ENCODE results near the gene PPP1R3E. TPM values are rescaled to one million over a fixed set of nuclear protein-coding genes. Genes with fewer than 3 reads are reported as not detected.

Gene PPP1R3E
- total RNA-seq, 1 donor from 2014 or later: 4.7 TPM

DNA sequence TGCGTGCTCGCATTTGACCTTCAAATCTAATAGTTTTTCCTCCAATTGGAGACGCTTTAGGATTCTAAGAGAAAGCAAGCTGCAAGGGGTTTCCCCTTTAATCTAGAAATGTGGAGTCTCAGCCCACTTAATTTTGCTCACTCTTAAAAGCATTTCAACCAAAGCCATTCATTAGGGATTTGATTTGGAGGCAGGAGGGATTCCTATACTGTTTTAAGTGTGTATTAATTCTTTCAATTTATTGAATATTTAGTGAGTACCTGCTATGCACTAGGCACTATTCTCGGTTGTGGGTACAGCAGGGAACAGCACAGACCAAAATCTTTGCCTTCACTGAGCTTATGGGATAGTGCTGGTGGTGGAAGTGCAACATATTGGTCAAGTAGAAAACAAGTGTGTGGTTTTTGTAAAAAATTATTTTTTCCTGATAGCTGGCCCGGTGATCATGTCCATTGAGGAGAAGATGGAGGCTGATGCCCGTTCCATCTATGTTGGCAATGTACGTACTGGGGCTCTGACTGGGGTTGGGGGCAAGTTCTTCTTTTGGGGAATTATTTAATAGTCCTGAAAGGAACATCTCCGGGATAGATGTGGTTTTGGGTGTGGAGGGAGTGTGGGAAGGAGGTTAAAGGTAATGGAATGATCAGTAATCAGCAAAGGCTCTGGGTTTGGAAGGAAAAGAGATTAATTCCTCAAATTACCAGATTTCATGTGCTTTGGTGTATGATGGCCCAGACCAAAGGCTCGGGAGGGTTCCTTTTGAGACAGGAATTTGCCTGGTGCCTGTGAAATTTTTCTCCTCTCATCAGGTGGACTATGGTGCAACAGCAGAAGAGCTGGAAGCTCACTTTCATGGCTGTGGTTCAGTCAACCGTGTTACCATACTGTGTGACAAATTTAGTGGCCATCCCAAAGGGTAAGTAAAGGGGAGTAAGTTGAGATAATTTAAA lies 20.2 kb upstream of the PPP1R3E start:
- no peak for DNase-seq (ENCODE audit: extremely low read depth, low read depth, low spot score)

- no peak for DNase-seq (ENCODE audit: extremely low read depth, low read depth, low spot score)
Observed at GRCh38 chr14:23321572-23322547, 19.2 kb upstream of the PPP1R3E start.

DNA sequence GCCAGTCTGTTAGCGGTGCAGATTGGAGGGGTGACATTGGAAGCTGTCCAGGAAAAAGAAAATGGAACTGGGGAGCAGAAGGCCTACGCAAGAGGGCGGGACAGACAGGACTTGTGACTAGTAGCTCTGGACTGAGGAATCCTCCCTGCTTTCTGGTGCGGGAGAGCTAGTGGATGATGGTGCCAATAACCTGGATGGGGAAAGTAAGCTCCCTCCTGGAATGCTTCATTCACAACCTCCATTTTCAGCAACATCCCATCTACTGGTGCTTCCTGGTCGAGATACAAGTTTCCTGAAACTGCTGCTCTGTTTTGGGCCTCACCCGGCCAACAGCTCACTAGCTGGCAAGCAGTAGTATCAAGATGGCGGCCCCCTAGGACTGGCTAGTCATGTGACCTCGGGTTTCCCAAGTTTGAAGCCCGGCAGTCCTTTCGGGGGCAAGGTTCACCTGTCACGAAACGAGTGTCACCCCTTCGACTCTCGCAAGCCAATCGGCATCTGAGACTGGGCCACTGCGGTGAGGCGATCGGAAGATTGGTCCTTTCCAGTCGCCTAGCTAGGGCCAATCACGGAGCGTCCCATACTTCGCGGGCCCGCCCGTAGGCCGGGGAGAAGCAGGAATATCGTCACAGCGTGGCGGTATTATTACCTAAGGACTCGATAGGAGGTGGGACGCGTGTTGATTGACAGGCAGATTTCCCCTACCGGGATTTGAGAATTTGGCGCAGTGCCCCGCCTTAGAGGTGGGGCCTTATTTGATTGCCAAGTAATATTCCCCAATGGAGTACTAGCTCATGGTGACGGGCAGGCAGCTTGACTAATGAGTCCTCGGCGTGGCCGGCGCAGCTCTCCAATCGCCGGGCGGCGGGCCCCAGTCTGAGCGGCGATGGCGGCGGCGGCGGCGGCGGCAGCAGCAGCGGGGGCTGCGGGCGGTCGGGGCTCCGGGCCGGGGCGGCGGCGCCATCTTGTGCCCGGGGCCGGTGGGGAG lies 18.2 kb upstream of the PPP1R3E start, which contains the start of gene PABPN1:
Gene PABPN1, plus strand, starts transcription at position 874 of the 988 bp plus-strand sequence. Its CDS starts 13 bp downstream, at position 887.
- DNase-seq (ENCODE audit: extremely low read depth, low read depth, low spot score): peak; percentile 100

DNA sequence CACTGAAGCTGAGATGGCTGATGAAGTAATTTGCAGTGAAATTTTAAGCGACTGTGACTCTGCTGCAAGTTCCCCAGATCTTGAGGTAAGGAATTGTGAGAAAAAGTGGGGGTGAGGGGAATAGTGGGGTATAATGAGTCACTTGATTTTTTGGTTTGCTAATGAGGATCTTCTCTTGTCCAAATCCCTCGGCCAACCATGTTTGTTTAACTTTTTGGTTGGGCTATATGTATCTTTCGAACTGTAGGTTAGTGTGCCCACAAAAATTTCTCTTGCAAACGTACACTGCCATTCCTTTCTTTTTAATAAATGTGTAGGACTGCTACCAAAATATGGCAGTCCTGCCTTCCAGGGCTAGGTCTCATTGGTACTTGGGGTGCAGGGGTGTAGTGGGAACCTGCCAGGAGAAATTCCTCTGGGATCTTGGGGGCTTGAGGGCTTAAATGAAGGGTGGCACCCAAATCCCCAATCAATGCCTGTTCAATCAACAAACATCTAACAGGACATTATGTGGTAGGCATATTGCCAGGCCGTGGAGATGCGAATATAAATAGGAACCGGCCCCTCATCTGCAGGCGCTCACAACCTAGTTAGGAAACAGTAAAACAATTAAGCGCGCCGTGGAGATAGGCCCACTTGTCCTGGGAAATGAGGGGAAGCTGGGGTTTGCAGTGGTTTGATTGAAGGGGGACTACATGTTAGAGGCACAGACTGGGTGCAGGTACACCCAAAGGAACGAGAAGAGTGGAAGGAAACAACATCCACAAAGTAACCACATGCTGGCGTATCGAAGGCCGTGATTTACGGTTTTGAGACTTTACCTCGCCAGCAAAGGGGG lies 17.3 kb upstream of the PPP1R3E start:
- DNase-seq (ENCODE audit: extremely low read depth, low read depth, low spot score): no peak

- no peak for DNase-seq (ENCODE audit: extremely low read depth, low read depth, low spot score)
Observed at GRCh38 chr14:23316300-23316699, 13.6 kb upstream of the PPP1R3E start.

GRCh38 chr14:23310546-23310945 lies 7.9 kb upstream of the PPP1R3E start:
- no peak for DNase-seq (ENCODE audit: extremely low read depth, low read depth, low spot score)

DNA sequence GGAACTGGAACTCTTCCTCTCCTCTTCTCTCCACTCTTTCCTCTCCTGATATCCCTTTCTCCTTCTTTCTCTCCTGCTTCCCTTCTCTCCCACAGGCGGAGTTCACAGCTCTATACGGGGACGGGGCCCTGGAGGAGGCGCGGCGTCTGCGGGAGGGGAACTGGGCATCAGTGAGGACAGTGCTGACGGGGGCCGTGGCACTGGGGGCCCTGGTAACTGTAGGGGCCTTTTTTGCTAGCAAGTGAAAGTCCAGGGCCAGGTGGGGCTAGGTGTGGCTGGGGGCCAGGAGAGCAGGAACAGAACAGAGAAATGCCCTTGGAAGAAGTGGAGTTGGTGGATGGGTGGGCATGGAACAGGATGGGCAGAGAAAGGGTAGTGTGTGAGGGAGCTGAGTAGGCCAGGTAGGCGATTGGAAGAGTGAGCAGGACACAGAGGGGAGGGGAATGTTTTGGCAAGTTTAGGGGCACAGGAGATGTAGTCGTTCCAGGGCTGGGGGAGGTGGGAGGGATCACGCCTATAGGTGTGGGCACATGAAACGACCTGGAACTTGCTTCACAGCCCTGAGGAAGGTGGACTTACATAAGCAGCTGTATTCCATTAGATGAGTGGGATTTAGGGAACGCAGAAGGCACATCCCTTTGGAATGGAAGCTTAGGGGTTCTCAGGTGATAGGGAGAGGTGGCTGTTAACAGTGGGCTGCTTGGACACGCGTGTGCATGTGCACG lies 6.2 kb upstream of the PPP1R3E start:
- no peak for DNase-seq (ENCODE audit: extremely low read depth, low read depth, low spot score)

GRCh38 chr14:23307687-23308644 lies 5.3 kb upstream of the PPP1R3E start:
- no peak for DNase-seq (ENCODE audit: extremely low read depth, low read depth, low spot score)

DNA sequence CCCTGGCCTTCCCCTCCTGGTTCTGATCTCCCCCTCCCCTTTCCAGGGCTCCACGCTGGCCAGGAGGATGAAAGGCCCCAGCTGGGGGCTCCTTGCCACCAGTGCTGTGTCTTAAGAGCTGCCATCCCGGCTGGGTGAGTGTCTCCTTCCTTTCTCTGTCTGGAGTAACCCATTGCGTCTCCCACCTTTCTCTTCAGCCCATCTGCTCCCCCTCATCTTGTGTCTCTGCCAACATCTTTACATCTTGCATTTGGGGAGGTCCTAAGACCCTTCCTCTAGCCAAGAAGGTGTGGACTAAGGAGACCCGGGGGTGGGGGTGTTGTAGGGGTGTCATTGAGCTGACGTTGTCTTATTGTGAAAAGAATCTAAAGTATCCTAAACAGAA lies 4.5 kb upstream of the PPP1R3E start:
- DNase-seq (ENCODE audit: extremely low read depth, low read depth, low spot score): no peak

DNA sequence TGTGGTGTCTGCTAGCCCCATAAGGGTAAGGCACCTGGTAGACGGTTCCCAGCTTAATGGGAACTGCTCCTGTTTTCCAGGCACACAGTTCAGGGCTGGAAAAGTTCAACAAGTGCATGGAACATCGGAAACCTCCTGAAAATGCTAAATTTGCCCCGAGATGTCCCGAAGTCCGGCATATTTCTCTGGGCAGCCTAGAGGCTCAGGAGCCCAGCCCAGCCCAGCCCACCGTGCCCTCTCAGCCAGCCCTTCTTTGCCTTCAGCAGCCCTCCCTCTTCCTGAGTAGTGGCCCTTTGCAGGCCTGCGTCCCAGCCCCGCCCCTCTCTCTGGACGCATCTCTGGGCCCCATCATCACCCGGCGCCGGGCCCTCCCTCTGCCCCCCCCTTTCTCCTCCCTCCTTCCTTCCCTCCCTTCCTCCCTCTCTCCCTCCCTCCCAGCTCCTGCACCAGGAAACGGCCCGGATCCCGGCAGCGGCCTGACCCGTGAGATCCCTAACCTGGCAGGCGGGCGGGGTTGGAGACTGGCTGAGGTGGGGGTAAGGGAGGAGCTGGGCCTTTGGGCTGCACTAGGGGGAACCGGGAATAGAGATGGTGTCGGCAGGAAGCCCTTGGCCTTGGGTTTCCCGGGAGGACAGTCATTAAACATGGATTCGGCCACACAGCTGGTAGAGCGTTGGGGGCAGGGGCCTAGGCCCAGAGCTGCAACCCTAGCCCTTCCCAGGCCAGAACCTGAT lies 3.9 kb upstream of the PPP1R3E start, which contains the start of gene BCL2L2:
Gene BCL2L2, plus strand, starts transcription at position 422 of the 734 bp plus-strand sequence. CDS start 935 bp downstream, outside the sequence.
- no peak for DNase-seq (ENCODE audit: extremely low read depth, low read depth, low spot score)

GRCh38 chr14:23301969-23302289 lies 730 bp downstream of the PPP1R3E start:
- DNase-seq (ENCODE audit: extremely low read depth, low read depth, low spot score): no peak

DNA sequence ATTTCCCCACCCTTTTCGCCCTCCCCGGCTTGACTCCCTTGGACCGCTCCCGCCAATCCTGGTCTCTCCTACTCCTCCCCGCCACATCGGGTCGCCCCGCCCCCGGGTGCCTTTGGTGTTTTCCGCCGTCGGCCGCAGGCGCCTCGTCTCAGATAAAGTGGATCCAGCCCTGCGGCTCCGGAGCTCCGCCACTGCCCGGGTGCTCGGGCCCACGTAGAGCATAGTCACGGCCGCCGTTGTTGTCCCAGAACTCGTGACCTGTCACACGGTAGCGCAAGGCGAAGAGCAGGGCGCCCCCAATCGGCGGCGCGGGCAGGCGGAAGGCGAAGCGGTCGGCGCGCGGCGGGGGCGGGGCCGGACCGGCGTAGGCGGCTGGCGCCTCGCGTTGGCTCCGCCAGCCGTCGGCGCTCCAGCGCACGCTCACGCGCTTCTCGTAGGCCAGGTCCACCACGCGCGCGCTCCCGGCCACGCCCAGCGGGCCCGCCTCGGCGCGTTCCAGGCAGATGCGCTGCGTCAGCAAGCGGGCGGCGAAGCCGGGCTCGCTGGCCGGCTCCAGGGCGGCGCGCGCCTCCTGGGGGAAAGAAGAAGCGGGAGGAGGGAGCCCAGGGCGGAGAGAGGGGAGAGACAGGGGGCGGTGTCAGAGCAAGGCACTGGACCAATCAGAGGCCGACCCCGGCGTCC lies 1.2 kb downstream of the PPP1R3E start:
- no peak for DNase-seq (ENCODE audit: extremely low read depth, low read depth, low spot score)

- no peak for DNase-seq (ENCODE audit: extremely low read depth, low read depth, low spot score)
Observed at GRCh38 chr14:23300687-23301223, 1.9 kb downstream of the PPP1R3E start.

DNA sequence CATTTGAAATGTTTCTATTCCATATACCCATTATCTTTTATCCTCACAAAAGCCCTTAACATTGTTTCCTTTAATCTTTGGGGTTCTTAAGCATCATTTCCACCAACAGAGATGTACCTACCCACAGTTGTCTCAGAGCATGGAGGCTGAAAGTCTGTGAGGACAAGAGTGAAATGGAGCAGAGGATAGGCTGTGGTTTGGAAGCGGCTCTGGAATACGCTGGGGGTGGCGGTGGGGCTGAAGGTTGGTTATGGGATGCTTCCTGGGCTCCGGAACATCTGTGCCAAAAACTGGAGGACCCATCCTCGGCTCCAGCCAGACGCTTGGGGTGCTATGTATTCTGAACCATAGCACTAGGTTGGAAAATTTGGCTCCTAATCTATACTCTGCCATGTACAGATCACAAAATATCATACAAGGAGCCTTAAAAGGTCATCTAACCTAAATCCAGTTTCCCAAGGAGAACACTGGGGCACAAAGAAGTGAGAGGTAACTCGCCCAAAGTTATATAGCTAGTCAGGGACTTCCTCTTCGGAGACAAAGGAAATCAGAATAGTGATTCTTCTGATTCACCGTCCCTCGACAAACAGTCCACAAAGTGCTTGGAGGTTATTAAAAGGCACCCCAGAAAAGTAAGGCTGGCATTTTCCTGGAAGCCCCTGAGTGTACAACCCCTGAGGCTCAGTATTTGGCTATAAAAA lies 2.5 kb downstream of the PPP1R3E start:
- DNase-seq (ENCODE audit: extremely low read depth, low read depth, low spot score): no peak

Data from glomerular endothelial cell (primary cell).